Measurements from ENCODE around the gene XPNPEP1. TPM values are rescaled to one million over a fixed set of nuclear protein-coding genes. Genes with fewer than 3 reads are reported as not detected.

XPNPEP1 gene
- polyA plus RNA-seq, 3 donors, result 32.1 to 62.1 (median 38.4) TPM

DNA sequence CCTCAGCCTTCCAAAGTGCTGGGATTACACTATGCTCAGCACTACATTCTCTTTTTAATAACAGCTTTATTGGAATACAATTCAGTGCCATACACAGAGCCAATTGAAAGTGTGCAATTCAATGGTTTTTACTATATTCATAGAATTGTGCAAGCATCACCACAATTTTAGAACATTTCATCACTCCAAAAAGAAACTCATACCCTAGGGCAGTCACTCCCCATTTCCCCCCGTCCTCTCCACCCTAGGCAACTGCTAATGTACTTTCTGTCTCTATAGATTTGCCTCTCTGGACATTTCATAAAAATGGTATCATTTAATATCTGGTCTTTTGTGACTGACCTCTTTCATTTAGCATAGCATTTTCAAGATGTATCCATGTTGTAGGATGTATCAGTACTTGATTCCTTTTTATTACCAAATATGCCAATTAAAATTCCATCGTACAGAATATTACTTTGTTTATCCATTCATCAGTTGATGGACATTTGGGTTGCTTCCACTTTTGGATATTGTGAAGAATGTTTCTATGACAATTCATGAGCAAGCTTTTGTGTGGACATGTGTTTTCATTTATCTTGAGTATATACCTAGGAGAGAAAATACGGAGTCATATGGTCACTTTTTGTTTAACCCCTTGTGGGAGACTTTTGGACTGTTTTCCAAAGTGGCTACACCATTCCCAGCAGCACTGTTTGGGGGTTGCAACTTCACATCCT is 6.3 kb upstream of the XPNPEP1 start:
- intact Hi-C loops (cut with micrococcal nuclease), result loop anchor here (10.0 kb wide), 2 partner anchors 75 to 155 kb away; partner anchors contain the start of gene ADD3 (in 1 of the 2)
- Histone ChIP-seq H3K27ac (ENCODE audit: low read depth in 1 of 2, low read length in 2 of 2) (no peak overlapping the region), H3K79me2 (ENCODE audit: insufficient read depth, low read length) (no peaks in the 10 kb centered on the region), H3K27me3 (ENCODE audit: control insufficient read depth in 2 of 2, insufficient read depth in 2 of 2, low read length in 2 of 2) (no peaks in the 10 kb centered on the region), H3K9ac (ENCODE audit: insufficient read depth, low read length, poor library complexity, severe bottlenecking) (no peak overlapping the region), H3K36me3 (replicated peaks in 1 of 2; ENCODE audit: control insufficient read depth in 1 of 2, insufficient read depth in 2 of 2, low read length in 2 of 2) (no peaks in the 10 kb centered on the region), H4K20me1 (ENCODE audit: insufficient read depth, low read length) (no peaks in the 10 kb centered on the region), H3K4me3 (replicated peaks in 1 of 3; ENCODE audit: low read depth in 2 of 3, low read length in 3 of 3) (peak overlapping the region in 1 of 3 experiments; percentile 36), H3K4me1 (ENCODE audit: control insufficient read depth in 1 of 2, insufficient read depth in 2 of 2, low read length in 2 of 2) (peaks cover 43 to 55% of the 10 kb centered on the region in 2 donors), H3K9me3 (replicated peaks in 1 of 2; ENCODE audit: control insufficient read depth in 1 of 2, insufficient read depth in 1 of 2, low read length in 2 of 2) (no peaks in the 10 kb centered on the region), H3K4me2 (replicated peaks; ENCODE audit: extremely low read depth, low read length, poor library complexity, severe bottlenecking) (peak overlapping the region; percentile 49), H2AFZ (ENCODE audit: insufficient read depth, low read depth, low read length, poor library complexity, severe bottlenecking) (no peak overlapping the region)
- Mint-ChIP-seq H3K9me3 (no peaks in the 10 kb centered on the region), H3K4me1 (peaks cover 60% of the 10 kb centered on the region), H3K36me3 (no peaks in the 10 kb centered on the region), H3K27ac (peak overlapping the region in 6 of 7 donors; percentile 23 to 75 (median 54)), H3K27me3 (ENCODE audit: low read depth in 3 of 3) (peaks cover 0 to 2% (median 0%) of the 10 kb centered on the region in 3 donors), H3K4me3 (peak overlapping the region; percentile 9 to 55)
- TF ChIP-seq, protein P1, sequence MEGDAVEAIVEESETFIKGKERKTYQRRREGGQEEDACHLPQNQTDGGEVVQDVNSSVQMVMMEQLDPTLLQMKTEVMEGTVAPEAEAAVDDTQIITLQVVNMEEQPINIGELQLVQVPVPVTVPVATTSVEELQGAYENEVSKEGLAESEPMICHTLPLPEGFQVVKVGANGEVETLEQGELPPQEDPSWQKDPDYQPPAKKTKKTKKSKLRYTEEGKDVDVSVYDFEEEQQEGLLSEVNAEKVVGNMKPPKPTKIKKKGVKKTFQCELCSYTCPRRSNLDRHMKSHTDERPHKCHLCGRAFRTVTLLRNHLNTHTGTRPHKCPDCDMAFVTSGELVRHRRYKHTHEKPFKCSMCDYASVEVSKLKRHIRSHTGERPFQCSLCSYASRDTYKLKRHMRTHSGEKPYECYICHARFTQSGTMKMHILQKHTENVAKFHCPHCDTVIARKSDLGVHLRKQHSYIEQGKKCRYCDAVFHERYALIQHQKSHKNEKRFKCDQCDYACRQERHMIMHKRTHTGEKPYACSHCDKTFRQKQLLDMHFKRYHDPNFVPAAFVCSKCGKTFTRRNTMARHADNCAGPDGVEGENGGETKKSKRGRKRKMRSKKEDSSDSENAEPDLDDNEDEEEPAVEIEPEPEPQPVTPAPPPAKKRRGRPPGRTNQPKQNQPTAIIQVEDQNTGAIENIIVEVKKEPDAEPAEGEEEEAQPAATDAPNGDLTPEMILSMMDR (IDR thresholded peaks at IDR 0.05), result peak; percentile 16
- 0% methylated on average over 1 of the region's 3 CpGs for WGBS (ENCODE audit: insufficient coverage)
- peak; percentile 28 to 55 (median 38) for DNase-seq

DNA sequence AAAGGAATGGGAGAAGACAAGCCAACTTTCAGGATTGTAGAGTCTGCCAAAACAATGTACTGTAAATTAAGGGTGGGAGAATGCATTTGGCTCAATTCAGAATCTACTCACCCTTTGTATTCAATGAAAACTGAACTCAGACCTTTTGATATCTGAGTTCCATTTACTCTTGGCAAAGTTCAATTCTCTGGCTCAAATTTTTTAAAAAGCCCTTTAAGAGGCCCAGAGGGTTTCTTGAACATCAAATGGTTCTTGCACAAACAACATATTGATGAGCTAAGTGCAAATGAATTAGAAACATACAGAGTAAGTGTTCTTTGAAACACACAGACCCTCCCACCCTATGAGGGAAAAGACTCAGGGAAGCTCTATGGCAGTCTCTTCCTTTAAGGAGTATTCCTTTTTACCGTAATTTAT is 5.2 kb upstream of the XPNPEP1 start:
- Histone ChIP-seq H2AFZ (ENCODE audit: insufficient read depth, low read depth, low read length, poor library complexity, severe bottlenecking) (no peak overlapping the region), H3K9me3 (replicated peaks in 1 of 2; ENCODE audit: control insufficient read depth in 1 of 2, insufficient read depth in 1 of 2, low read length in 2 of 2) (no peaks in the 10 kb centered on the region), H3K4me2 (replicated peaks; ENCODE audit: extremely low read depth, low read length, poor library complexity, severe bottlenecking) (no peak overlapping the region), H3K79me2 (ENCODE audit: insufficient read depth, low read length) (peaks cover 3% of the 10 kb centered on the region), H3K27ac (ENCODE audit: low read depth in 1 of 2, low read length in 2 of 2) (no peak overlapping the region), H3K36me3 (replicated peaks in 1 of 2; ENCODE audit: control insufficient read depth in 1 of 2, insufficient read depth in 2 of 2, low read length in 2 of 2) (no peaks in the 10 kb centered on the region), H3K9ac (ENCODE audit: insufficient read depth, low read length, poor library complexity, severe bottlenecking) (no peak overlapping the region), H4K20me1 (ENCODE audit: insufficient read depth, low read length) (no peaks in the 10 kb centered on the region), H3K4me1 (ENCODE audit: control insufficient read depth in 1 of 2, insufficient read depth in 2 of 2, low read length in 2 of 2) (peaks cover 37 to 50% of the 10 kb centered on the region in 2 donors), H3K27me3 (ENCODE audit: control insufficient read depth in 2 of 2, insufficient read depth in 2 of 2, low read length in 2 of 2) (no peaks in the 10 kb centered on the region), H3K4me3 (replicated peaks in 1 of 3; ENCODE audit: low read depth in 2 of 3, low read length in 3 of 3) (no peak overlapping the region)
- intact Hi-C loops (cut with micrococcal nuclease), result loop anchor here in 1 of 2 donors (10.0 kb wide), 1 partner anchor 156 kb away; no protein-coding TSS in a partner anchor
- Mint-ChIP-seq H3K27me3 (ENCODE audit: low read depth in 3 of 3) (peaks cover 0 to 2% (median 0%) of the 10 kb centered on the region in 3 donors), H3K4me3 (no peak overlapping the region), H3K27ac (no peak overlapping the region), H3K36me3 (no peaks in the 10 kb centered on the region), H3K9me3 (no peaks in the 10 kb centered on the region), H3K4me1 (peaks cover 57% of the 10 kb centered on the region)
- WGBS (ENCODE audit: insufficient coverage), result no CpG with 5 or more reads among the region's 1 CpG
- no peak for DNase-seq
- TF ChIP-seq, protein P1 (IDR thresholded peaks at IDR 0.05), result no peak
